CD4-positive, alpha-beta T cell treated with Interferon alpha-2 for 1 hour (primary cell): ENCODE results near the gene LIPA.
"Not testable (repeated sequence)": the region's sequence is repeated elsewhere in the genome, so short reads cannot be mapped to it uniquely, and the experiment has no call there.

ENCODE experiments used
- DNase-seq, 2 donors: peaks; one replicate each; pipeline ENCODE4 v3.0.0-alpha.2; 2020 to 2022

The LIPA gene

DNA sequence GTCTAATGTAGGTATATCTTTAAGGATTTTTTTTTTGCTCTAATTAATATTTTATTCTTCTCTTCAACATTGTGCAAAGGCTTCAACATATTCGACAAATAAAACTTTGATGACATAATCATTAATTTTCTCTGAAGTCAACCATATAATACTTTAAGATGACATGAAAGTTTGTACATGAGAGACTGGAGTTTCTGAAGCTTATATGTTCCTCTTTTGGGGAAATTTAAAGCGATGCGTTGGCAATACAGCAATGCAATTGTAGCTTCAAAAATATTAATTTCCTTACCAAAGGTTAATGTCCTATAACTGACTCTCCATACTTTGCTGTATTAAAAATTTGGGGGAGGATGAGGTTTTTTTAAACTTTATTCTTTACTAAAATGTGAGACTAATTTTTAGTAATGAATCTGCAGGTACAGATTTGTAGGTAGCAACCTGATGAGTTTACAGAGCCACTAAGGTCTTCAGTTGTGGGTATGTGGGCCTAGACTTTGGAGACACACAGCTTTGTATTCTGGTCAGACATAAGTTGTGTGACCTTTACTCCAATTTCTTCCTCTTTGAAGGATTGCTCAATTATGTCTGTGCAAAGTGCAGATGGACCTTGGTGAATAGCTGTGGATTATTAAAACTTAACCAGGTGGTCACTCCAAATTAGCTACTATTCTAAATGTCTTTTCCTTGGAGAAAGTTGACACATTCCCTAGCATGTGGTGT is 18.0 kb upstream of the LIPA start:
- no peak for DNase-seq

DNA sequence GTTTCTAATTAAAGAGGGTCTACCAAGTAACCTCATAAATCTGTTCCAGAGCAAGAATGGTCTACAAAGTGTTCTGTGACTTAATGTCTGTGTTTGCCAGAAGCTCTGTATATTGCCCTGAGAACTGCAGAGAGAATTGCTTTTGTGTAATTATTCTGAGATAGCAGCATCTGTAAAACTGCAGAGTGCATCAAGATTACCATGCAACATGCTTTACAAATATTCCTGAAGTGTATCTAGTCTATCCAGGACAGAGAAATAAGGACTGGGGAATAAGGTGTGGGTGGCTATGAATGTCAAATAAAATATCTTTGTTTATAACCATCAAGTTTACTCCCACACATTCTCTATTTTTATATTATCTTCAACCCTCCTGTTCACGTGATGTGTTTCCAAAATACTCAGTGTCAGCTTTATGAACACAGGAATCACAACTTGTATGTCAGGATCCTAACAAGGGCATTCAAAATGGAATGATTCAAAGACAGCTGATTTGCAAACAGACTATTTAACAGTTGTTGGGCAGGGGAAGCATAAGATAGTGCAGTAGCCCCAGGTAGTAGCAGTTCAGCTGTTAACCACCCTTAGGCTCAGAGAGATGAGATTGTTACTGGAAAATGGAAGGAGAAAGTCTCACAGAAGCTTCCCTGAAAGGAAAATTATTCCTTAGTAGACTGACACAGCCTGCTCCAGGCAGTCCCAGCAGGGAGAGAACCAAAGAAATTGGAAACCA is 15.3 kb upstream of the LIPA start:
- no peak for DNase-seq

DNA sequence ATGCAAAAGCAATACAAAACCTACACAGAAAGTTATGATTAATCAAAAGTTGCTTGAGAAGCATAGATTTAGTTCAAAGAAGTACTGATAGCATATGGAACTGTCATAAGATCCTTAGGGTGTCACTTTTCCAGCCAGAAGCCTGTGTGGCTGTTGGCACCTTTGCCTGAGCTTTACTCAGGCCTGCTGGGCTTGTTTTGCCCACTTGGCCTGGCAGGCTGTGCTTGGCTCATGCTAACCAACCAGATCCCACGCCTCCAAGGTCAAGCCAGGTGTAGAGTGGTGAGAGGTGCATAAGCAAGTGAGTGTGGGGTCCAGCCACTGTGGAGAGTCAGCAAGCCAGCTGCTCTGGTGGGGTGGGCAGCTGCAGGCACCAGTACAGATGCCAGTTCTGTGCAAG is 12.0 kb upstream of the LIPA start:
- DNase-seq, result no peak

DNA sequence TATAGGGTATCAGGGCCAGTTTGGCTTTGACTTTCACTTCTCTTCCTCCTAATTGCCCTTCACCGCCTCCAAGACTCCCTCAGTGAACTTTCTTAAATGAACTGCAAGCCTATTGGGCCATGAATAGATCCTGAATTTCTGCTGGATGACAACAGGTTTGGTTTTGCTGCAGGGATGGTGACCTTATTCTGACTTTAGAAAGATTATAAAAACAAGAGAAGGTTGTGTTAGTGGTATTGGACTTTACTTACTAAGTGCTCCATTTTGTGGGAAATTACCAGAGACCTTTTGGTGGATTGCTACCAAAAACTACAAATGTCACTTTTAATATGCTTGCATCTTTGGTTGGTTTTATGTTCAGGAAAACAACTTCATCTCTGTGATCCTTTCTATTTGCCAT is 11.5 kb upstream of the LIPA start:
- no peak for DNase-seq

DNA sequence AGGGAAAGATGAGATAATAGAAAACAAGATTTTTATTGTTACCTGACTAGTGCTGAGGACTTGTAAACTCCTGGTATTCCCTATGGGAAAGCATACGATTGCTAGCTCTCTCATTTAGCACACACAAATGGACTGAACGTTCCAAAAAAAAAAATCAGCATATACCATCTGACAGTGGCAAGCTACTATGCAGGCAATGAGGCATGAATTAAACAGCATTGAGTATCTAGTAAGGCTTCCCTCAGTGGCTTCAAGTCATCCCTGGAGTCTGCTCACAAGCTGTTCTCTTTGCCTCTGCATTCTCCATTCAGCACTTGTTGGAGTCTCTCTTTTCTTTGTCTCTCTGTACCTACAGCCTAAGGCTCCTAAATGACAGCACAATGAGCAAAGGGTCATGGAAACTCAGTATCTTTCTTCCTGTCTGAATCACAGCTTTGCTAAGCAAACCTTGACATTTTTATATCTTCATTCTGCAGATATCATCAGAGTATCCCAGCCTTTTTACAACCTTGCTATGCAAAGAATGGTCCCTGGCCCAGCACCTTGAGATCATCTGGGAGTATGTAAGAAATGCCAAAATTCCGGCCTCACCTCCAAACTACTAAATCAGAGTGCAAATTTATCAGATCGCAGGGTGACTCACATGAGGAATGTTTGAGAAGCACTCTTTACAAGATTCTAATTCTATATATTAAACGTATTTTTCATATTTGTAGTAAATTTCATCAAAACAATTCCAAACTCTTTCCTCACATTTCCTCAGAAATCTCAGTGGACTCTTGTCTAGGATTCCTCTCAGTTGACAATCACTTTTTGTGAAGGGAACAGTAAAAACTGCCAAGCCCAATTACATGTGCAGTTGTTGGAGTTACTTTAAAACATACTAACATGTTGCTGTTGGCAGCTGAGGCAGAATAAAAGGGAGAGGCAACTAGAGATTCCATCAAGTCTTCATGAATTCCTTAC is 10.8 kb upstream of the LIPA start:
- DNase-seq, result no peak

DNA sequence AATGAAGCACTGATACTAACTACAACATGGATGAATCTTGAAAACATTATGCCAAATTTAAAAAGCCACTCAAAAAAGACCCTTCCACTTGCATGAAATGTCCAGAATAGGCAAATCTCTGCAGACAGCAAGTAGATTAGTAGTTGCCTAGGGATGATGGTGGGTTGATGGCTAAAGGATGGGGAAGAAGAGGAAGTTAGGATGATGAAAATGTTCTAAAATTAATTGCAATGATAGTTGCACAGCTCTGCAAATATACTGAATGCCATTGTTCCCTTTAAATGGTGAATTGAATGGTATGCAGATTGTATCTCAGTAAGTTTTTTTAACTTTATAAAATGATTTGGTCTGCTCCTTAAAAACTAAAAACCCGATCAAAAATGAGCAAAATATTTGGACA is 7.3 kb upstream of the LIPA start:
- no peak for DNase-seq

DNA sequence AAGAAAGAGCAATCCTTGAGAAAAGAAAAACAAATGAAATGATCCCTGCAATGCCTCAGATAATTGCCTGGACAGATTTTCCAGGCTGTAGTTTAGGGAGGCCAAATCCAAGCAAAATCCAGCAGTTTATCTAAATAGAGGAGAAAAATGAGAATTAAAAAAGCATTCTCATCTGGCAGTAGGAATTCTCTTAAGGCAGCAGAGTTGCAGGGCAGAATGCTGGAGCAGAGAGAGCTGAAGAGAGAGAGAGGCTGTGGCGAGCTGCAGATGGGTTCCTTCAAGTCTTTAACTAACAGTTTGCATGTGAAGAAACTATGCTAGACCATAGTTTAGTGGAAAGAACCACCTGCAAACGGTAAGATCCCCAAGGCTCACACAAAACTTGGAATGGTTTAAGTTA is 6.0 kb upstream of the LIPA start:
- no peak for DNase-seq

DNA sequence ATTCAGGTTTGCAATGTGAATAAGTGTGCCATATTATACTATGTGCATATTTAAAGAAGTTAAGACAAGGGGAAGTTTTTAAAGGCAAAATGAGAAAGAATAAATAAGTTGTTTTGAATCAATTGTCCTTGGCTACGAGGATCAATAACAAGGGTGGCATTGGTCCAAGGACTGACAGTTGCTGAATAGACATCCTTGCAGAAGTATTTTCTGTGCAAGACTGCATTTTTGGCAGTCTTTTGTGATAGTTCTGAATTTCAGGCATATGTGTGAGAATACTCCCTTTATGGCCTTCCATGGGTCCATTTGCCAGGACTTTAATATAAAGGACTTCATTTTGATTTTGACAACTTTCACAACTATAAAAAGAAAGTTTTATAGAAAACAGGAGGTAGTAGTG is 5.4 kb upstream of the LIPA start:
- DNase-seq, result no peak

DNA sequence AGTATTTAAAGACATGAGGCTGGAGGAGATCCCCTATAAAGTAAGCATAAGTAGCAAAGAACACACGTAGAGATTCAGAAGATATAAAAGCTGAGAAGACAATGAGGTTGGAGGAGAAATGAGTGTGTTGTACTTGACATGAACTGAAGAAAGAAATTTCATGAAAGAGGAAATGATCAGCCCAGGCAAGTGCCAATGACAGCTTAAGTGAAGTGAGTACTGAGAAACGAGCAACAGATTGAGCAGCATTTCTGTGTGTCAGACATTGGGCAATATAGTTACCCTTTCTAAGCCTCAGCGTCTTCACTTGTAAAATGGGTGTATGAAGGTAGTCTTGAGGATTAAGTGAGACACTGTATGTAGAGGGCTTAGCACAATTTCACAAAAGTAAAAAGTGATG is 4.8 kb upstream of the LIPA start:
- no peak for DNase-seq

DNA sequence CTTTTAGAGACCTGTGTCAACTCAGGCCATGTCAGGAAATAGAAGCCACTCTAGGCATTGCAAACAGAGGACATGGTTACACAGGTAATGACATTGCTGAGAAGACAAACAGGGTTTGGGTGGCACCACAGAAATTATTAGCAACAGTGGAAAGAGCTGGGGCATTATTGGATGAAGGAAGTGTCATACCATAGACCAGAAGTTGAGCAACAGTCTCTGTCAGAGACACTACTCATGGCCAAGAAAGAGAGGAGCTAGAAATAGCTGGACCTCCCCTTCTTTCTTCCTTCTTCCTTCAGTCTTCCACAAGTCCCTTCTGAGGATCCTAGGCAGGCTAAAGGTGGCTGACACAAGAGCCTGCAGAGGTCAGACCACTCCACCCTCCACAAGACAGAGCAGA is 4.2 kb upstream of the LIPA start:
- DNase-seq, result no peak

DNA sequence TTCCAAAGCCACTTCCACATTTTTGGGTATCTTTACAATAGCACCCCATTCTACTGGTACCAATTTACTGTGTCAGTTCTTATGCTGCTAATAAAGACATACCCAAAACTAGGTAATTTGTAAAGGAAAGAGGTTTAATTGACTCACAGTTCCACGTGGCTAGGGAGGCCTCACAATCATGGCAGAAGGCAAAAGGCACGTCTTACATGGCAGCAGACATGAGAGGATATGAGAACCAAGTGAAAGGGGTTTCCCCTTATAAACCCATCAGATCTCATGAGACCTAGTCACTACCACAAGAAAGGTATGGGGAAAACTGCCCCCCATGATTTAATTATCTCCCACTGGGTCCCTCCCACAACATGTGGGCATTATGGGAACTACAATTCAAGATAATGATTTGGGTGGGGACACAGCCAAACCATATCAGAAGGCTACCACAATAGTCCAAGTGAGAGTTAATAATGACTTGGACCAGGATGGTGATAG is 3.6 kb upstream of the LIPA start:
- DNase-seq, result not testable (repeated sequence)

DNA sequence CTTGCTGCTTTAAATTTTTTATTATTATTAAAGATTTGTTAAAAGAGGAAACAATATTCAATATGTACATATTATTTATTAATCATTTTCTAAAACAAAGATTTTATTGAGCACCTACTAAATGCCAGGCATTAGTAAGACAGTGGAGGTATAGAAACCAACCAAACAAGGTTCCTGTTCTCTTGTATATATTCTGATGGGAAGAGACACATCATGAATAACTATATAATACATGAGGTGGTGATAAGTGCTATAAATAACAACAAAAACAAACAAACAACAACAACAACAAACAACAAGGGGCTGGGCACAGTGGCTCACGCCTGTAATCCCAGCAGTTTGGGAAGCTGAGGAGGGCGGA is 630 bp upstream of the LIPA start:
- DNase-seq, result no peak

DNA sequence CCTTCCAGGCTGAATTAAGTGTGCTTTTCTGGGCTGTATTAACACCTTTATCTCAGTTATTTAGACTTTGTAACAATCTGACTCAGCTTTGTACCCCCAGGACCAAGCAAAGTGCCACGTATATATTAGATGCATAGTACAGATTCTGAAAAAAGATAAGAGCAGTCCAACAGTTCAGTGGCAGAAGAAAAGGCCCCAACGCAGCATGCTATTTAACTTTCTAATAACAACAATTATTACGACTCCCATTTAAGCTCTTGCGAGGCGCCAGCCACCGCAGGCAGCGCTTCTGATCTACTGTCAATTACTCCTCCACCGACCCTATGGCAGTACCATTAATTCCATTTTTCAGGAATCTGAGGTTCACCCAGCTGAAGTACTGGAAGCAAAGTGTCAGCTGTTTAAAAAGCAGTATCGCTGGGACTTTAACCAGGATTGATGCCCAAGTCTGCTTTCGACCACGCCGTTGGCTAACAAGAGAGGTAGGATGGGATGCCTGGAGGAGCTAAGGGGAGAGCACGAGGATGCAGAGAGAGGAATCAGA is 638 bp downstream of the LIPA start:
- DNase-seq, result peak in 1 of 2 donors; percentile 15

DNA sequence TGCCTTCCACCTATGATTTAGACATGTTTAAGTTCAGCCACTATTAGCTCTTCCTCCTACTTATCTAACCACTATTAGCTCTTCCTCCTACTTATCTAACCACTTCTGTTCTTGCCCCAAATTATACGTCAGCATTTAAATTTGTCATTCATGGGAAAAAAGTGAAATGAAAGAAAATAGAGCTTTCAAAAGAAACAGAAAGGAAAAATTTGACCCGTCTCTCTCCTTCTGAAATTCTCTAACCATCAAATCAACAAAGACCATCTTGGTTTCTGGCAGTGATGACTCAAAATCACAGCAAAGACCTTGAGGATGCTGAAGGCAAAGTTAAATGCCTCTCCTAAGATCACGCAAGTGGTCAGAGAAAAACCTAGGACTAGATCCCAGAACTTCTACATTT is 2.6 kb downstream of the LIPA start:
- DNase-seq, result no peak

DNA sequence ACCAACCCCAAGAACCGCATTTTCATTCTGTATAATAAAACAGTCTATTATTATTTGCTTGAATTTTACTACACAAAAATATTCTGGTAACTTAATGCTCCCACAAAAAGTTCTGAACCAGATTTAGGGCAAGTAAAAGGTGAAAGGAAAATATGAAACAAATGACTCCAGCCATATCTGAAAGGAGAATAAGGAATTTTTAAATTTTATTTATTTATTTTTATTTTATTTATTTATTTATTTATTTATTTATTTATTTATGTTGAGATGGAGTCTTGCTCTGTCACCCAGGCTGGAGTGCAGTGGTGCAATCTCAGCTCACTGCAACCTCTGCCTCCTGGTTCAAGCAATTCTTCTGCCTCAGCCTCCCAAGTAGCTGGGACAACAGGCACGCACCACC is 4.0 kb downstream of the LIPA start:
- not testable (repeated sequence) for DNase-seq

DNA sequence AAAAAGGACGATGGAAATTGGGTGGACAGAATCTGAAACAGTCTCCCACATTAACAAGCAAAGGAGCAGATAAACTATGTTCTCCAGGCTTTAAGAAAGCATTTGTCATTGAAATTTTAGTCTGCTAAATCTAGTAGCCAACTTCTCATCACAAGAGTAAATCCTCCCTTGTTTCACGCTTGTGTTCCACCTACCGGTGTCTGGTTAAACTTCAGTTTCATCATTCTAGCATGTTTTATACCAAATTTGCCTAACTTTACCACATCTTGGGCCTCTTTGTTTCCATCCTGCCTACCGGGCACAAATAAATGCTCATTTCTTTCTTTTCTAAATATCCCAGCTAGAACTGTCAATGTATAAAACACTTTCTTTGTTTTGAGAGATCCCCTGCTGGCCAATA is 5.8 kb downstream of the LIPA start:
- DNase-seq, result no peak

DNA sequence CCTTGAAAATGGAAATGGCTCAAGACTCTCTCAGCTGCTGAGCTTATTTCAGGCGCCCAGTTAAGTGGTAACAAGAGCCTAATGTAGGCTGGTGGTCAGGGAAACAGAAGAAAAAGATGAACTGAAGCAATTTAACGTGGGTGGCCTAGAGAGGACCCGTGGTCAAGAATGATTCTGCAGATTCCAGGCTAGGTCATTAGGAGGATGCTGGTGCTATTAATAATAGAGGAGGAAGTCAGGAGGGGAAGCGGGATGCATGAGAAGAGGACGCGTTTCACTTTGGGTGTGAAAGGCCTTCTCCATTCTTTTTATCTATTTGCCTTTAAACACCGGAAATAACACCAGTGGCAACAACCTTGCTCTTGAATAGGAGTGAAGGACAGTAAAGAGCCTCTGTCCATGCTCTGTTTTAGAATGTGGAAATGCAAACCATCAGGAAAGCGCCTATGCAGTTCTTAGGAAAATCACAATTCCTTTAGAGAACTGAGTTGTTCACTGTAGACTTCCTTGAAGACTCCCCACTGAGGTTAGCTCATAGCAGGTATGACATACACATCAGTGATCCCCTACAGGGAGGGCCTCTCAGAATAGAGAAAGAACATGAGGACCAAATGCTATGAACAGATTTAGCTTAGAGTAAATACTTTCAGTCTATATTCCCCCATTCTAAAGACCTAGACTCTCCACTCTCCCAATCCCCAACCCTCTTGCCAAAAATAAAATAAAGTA is 8.6 kb downstream of the LIPA start:
- DNase-seq, result no peak

DNA sequence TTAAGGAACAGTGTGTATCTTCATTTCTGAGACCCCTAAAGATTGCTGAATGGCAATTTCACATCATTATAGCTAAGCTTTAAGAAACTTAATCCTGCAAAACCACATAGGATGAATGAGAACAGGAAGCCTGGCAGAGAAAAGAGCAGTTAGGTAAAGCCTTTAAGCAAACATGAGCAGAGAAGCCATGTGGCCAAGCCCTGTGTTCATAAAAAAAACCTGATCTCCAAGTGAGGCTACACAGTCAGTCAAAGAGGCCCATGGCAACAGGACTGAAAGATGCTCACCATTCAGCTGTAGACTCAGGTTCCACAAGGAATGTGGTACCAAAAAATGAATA is 9.3 kb downstream of the LIPA start:
- DNase-seq, result no peak

DNA sequence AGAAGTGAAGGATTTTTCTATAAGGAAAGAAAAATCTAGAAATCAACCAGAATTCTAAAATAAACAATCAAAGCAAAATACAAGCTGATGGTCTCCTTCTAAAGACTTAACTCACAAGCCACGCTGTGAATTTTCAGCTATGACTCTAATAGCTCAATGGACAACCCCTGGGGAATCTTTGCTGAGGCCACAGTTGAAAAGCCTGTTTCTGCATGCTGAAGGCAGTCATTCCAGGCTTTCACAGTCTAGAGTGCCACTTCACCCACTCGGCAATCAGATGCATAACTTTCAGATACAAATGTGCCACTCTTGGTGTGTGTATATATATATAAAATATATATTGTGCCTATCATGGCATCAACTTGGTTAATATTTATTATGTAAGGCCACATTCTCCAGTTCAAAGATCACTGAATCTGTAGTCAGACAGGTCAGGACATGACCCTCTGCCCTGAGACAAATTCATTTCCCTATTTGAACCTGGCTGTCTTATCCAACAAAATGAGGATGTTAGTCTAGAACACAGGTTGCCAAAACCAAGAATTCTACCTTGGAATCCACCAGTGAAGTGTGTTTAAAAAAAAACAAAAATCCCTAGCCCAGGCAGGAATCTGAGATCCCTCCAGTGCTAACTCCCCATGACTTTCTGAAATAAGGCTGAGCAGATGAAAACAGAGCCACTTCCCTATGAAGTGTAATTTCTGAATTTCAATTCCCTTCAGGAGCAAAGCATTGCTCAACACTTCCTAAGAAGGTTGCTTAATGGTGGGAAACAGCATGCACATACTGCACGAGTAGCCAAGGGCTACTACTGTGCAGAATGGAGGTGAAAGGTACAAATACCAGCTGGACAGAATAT is 9.9 kb downstream of the LIPA start:
- DNase-seq, result no peak

DNA sequence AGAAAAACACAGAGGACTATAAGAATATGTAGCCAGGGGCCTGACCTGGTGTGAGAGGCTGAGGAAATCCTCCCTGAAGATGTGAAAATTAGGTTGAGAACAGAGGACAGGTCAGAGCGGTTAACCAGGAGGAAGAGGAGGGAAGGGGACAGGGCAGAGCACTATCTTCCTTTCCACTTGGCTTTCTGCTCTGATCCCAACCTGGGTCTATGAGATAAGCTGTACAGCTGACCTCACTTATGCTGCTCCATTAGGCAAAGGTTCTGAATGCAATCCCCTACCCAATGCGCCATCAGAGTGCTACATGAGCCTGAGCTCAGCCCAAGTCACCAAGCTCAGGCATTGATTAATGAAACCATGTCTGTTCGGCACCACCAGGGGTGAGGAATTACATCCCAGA is 10.5 kb downstream of the LIPA start:
- DNase-seq, result no peak

DNA sequence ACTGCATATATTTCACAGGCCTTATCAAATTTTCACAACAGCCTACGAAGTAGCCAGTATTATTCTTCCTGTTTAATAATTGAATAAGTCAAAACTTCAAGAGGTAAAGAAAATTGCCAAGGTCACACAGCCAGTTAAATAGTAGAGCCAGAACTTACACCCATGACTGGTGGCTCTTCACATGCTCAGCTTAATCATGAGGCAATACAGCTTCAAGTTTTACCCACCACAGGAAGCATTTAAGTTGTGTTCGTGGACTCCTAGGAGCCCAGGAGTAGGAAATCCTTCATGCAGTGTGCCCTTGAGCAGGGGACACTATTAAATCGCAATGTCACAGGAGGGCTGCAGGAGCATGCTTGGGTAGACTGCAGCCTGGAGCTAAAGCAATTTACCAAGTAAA is 11.1 kb downstream of the LIPA start:
- DNase-seq, result no peak
